Activated CD8-positive, alpha-beta memory T cell treated with anti-CD3 and anti-CD28 coated beads, Interleukin-2, amount 50 U/mL, for 24 hours (primary cell): Measurements from ENCODE around the gene PROSER3.
"Not testable (repeated sequence)": the region's sequence is repeated elsewhere in the genome, so short reads cannot be mapped to it uniquely, and the experiment has no call there.

Source experiments
- DNase-seq: peaks from one replicate; pipeline ENCODE4 v3.0.0-alpha.2; 2020; ENCODE audit errors: extremely low read depth

The PROSER3 gene

DNA sequence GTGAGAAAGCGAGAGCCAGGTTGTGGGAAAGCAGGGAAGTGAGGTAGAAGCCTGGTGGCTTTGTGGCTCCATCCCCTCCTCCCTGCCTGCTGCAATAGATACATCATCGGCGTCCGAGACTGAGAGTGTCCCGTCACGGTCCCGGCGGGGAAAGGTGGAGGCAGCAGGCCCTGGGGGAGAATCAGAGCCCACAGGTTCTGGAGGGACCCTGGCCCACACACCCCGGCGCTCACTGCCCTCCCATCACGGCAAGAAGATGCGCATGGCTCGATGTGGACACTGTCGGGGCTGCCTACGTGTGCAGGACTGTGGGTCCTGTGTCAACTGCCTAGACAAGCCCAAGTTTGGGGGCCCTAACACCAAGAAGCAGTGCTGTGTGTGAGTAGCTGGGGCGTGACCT is 35.1 kb upstream of the PROSER3 start:
- no peak for DNase-seq

- no peak for DNase-seq
Measured at GRCh38 chr19:35723671-35724070, 34.3 kb upstream of the PROSER3 start.

- not testable (repeated sequence) for DNase-seq
Measured at GRCh38 chr19:35724132-35724531, 33.8 kb upstream of the PROSER3 start.

GRCh38 chr19:35724560-35724959 is 33.4 kb upstream of the PROSER3 start:
- no peak for DNase-seq

GRCh38 chr19:35725216-35725861 is 32.6 kb upstream of the PROSER3 start:
- no peak for DNase-seq

- DNase-seq: no peak
Measured at GRCh38 chr19:35727053-35727955, 30.7 kb upstream of the PROSER3 start.

DNA sequence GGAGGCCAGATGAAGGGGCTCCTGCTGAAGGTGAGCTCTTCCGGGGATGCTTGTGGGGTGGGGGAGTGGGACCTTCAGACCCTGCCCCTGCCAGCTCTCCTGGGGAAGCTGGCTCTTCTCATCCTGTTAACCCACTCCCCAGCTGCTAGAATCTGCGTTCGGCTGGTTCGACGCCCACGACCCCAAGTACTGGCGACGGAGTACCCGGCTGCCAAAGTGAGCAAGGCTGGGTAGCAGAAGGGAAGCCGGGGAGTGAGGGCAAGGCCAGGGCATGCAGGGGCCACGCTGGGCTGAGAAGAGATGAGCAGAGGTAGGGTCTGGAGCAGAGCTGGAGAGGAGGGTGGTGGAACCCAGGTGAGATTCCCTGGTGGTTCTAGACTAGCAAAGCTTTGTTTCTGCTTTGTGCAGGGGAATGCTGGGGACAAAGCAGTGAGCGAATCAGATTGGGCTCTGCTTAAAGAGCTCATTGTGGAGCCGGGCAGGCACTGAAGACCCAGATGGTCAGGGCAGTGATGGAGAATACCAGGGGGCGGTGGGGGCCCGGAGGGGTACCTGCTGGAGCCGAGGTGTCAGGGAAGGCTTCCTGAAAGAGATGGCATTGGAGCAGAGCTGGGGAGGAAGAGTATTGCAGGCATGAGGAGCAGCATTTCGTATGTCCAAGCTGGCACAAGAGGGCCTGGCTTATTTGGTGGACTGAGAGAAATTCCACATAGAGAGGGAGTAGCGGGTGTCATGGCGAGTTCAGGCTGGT is 29.8 kb upstream of the PROSER3 start:
- no peak for DNase-seq

- no peak for DNase-seq
Measured at GRCh38 chr19:35729021-35729420, 29.0 kb upstream of the PROSER3 start.

DNA sequence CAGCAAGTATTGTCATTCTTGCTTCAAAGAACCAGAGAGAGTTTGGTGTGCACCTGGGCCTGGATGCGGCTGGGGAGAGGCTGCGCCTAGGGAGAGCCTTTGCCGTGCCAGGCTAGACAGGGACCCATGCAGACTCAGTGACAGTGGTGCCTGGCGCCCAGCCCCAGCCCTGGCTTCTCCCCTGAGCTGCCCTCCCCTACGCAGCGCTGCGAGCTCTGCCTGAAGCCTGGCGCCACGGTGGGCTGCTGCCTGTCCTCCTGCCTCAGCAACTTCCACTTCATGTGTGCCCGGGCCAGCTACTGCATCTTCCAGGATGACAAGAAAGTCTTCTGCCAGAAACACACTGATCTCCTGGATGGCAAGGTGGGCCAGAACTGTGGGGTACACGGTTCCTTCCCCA is 28.2 kb upstream of the PROSER3 start:
- DNase-seq: no peak

DNA sequence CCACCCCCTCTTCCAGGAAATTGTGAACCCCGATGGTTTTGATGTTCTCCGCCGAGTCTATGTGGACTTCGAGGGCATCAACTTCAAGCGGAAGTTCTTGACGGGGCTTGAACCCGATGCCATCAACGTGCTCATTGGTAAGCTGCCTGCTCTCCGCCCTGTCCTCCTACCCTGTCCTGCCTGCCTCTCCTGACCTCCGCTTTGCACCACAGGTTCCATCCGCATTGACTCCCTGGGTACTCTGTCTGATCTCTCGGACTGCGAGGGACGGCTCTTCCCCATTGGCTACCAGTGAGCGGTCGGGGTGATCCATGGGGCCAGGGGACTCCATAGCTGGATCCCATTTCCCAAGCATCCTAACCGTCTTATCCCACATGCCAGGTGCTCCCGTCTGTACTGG is 27.6 kb upstream of the PROSER3 start:
- DNase-seq: no peak

DNA sequence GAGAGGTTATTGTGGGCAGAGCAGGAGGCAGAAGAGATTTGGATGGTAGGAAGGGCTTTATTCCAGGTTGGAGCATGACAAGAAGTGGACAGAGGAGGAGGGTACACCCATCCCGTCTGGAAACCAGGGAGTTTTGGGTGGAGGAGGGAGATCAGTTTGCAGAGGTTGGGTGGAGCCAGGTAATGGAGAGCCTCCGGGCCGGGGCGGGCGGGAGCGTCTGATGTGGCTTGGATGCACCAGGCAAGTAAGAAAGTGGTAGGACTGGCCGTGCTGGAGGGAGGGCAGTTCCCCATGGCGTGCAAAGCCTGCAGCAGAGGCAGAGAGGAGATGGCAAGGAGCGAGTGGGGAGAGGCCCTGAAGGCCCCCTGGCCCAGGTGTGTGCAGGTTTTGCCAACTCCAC is 26.6 kb upstream of the PROSER3 start:
- no peak for DNase-seq

- no peak for DNase-seq
Measured at GRCh38 chr19:35731779-35732405, 26.1 kb upstream of the PROSER3 start.

DNA sequence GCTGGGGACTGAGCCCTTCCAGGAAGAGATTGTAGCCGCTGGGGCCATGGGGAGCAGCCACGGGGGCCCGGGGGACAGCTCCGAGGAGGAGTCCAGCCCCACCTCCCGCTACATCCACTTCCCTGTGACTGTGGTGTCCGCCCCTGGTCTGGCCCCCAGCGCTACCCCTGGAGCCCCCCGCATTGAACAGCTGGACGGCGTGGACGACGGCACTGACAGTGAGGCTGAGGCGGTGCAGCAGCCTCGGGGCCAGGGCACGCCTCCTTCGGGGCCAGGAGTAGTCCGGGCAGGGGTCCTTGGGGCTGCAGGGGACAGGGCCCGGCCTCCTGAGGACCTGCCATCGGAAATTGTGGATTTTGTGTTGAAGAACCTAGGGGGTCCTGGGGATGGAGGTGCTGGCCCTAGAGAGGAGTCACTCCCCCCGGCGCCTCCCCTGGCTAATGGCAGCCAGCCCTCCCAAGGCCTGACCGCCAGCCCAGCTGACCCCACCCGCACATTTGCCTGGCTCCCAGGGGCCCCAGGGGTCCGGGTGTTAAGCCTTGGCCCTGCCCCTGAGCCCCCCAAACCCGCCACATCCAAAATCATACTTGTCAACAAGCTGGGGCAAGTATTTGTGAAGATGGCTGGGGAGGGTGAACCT is 25.3 kb upstream of the PROSER3 start:
- no peak for DNase-seq

GRCh38 chr19:35733180-35734125 is 24.5 kb upstream of the PROSER3 start:
- DNase-seq: no peak

DNA sequence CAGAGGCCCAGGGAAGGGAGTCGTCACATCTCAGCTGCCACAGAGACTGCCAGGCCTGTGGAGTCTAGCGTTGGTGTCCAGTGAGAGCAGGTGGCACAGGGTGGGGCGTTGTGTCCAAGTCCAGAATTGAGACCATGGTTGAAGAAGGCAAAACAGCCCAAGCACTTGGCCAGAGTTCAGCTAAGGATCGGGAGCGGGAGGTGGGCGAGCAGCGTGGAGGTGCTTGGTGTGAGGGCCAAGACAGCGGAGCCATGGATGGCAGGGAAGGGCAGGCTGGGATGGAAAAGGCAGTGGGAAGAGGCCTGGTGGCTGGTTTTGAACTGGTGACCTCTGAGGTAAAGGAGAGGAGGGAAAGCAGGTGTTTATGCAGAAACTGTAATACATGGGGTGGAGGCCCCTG is 23.7 kb upstream of the PROSER3 start:
- no peak for DNase-seq

DNA sequence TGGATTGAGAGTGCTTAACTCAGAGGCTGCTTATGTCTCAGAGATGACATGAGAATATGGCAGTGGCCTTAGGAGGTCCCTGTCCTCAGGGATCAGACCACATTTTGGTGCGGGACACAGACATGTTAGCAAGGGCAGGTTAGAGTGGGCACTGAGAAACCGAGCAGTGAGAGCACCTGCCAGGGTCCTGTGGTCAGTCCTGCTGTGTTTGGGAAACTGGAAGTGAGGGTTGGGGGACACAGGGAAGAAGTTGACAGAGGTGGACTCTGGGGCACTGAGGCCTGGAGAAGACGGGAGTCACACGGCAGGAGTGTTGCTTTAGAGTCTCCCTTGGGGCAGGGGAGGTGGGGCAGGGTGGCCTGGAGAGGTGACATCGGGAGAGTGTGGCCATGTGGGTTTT is 23.1 kb upstream of the PROSER3 start:
- DNase-seq: no peak

- no peak for DNase-seq
Measured at GRCh38 chr19:35736913-35737886, 20.8 kb upstream of the PROSER3 start.

- DNase-seq: no peak
Measured at GRCh38 chr19:35738021-35738886, 19.7 kb upstream of the PROSER3 start.
